ENCODE data around the gene LRP1B.
"Not testable (repeated sequence)": the region's sequence is repeated elsewhere in the genome, so short reads cannot be mapped to it uniquely, and the experiment has no call there.

LRP1B gene

DNA sequence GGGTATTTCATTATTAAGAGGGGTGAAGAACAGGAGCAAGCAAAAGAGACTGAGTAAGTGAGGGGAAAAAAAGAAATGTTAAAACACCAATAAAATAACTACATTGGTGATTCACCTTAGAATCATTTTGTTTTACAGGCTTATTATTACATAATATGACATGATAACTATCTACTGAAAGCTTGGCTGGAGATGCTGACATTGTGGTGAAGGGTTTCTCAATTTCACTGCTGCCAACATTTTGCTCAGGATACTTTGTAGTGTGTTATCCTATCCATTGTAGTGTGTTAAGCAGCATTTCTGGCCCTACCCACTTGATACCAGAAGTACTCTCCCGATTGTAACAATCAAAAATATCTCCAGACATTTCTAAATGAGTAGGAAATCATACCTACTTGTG lies 1786.0 kb downstream of the LRP1B start:
- H3K36me3 ChIP-seq (ENCODE audit: insufficient read depth), result no peaks in the 10 kb centered on the region
- no peak overlapping the region for H3K4me3 ChIP-seq (IDR thresholded peaks at IDR 0.05; ENCODE audit: insufficient read depth, low read depth, low read length)
- H3K27me3 ChIP-seq (ENCODE audit: insufficient read depth, low read depth), result no peaks in the 10 kb centered on the region
- no peaks in the 10 kb centered on the region for H3K4me1 ChIP-seq (ENCODE audit: low read depth, poor library complexity, severe bottlenecking)
- no peak overlapping the region for H3K4me2 ChIP-seq
- H3K27ac ChIP-seq, result no peak overlapping the region
- H3K9ac ChIP-seq, result no peak overlapping the region
- H2AFZ ChIP-seq (ENCODE audit: low read depth), result no peak overlapping the region
- TF ChIP-seq, protein P1, sequence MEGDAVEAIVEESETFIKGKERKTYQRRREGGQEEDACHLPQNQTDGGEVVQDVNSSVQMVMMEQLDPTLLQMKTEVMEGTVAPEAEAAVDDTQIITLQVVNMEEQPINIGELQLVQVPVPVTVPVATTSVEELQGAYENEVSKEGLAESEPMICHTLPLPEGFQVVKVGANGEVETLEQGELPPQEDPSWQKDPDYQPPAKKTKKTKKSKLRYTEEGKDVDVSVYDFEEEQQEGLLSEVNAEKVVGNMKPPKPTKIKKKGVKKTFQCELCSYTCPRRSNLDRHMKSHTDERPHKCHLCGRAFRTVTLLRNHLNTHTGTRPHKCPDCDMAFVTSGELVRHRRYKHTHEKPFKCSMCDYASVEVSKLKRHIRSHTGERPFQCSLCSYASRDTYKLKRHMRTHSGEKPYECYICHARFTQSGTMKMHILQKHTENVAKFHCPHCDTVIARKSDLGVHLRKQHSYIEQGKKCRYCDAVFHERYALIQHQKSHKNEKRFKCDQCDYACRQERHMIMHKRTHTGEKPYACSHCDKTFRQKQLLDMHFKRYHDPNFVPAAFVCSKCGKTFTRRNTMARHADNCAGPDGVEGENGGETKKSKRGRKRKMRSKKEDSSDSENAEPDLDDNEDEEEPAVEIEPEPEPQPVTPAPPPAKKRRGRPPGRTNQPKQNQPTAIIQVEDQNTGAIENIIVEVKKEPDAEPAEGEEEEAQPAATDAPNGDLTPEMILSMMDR (conservative IDR thresholded peaks at IDR 0.05; ENCODE audit: low read depth, low read length), result no peak
- H3K79me2 ChIP-seq (ENCODE audit: insufficient read depth, low read depth), result no peaks in the 10 kb centered on the region
- H4K20me1 ChIP-seq (ENCODE audit: insufficient read depth), result no peaks in the 10 kb centered on the region

DNA sequence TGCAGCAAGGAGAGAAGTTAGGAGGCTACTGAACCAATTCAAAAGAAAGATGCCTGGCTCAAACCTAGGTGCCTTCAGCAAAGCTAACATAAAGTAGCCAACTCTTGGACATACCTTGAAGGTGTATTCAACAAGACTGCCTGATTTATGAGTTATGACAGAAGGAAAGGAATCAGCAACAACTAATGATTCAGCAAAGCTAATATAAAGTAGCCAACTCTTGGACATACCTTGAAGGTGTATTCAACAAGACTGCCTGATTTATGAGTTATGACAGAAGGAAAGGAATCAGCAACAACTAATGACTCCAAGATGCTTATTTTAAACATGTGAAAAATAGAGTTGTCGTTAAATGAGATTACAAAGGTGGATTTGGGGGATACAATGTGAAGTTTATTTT lies 1786.5 kb downstream of the LRP1B start:
- not testable (repeated sequence) for H3K4me3 ChIP-seq (IDR thresholded peaks at IDR 0.05; ENCODE audit: insufficient read depth, low read depth, low read length); H3K27me3 ChIP-seq (ENCODE audit: insufficient read depth, low read depth); H4K20me1 ChIP-seq (ENCODE audit: insufficient read depth); H3K27ac ChIP-seq; H3K4me1 ChIP-seq (ENCODE audit: low read depth, poor library complexity, severe bottlenecking); H3K79me2 ChIP-seq (ENCODE audit: insufficient read depth, low read depth); H3K36me3 ChIP-seq (ENCODE audit: insufficient read depth); H2AFZ ChIP-seq (ENCODE audit: low read depth); H3K4me2 ChIP-seq; H3K9ac ChIP-seq

DNA sequence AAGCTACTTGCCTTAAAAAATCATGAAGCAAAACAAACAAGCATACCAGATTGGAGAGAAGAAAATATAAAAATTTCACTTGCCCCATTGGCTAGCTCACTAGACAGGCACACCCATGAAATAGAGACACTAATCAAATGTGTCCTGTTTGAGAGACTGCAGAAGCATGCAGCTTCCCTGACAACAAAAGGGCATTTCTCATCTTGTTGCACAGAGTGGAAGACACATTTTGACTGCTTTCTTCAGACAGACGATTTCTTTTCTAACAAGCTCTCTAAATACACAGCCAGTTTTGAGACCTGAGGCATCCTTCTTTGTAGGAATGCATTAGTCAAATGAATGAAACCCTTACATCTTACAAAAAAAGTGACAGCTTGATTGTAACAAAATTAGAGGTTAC lies 1792.0 kb downstream of the LRP1B start:
- Histone ChIP-seq H3K27ac (no peak overlapping the region), H3K4me1 (ENCODE audit: low read depth, poor library complexity, severe bottlenecking) (no peaks in the 10 kb centered on the region), H3K4me3 (IDR thresholded peaks at IDR 0.05; ENCODE audit: insufficient read depth, low read depth, low read length) (no peak overlapping the region), H3K4me2 (no peak overlapping the region), H3K9ac (no peak overlapping the region), H3K27me3 (ENCODE audit: insufficient read depth, low read depth) (no peaks in the 10 kb centered on the region), H3K36me3 (ENCODE audit: insufficient read depth) (no peaks in the 10 kb centered on the region), H3K79me2 (ENCODE audit: insufficient read depth, low read depth) (no peaks in the 10 kb centered on the region), H4K20me1 (ENCODE audit: insufficient read depth) (no peaks in the 10 kb centered on the region), H2AFZ (ENCODE audit: low read depth) (no peak overlapping the region)
- TF ChIP-seq, protein P1 (conservative IDR thresholded peaks at IDR 0.05; ENCODE audit: low read depth, low read length), result no peak

DNA sequence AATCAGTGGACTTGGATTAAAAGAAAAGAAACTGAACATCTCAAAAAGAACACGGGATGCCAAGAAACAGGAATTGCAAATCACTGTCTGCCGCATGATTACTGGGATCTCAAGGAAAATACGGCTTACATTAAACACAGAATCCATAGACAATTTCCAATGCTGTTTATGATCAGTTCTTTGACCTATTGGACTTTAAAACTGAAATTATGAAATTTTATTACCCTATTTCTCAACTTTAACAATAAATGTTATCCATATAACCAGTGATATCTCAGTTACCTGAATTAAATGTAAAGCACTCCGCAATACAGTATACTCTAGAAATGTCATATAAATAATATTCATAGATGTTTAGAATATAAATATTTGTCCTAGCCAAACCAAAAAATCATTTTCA lies 1793.8 kb downstream of the LRP1B start:
- no peak overlapping the region for H3K9ac ChIP-seq
- H3K79me2 ChIP-seq (ENCODE audit: insufficient read depth, low read depth), result no peaks in the 10 kb centered on the region
- no peak overlapping the region for H3K4me3 ChIP-seq (IDR thresholded peaks at IDR 0.05; ENCODE audit: insufficient read depth, low read depth, low read length)
- H3K27ac ChIP-seq, result no peak overlapping the region
- H3K4me2 ChIP-seq, result no peak overlapping the region
- H2AFZ ChIP-seq (ENCODE audit: low read depth), result no peak overlapping the region
- H3K27me3 ChIP-seq (ENCODE audit: insufficient read depth, low read depth), result no peaks in the 10 kb centered on the region
- TF ChIP-seq, protein P1 (conservative IDR thresholded peaks at IDR 0.05; ENCODE audit: low read depth, low read length), result no peak
- no peaks in the 10 kb centered on the region for H4K20me1 ChIP-seq (ENCODE audit: insufficient read depth)
- H3K4me1 ChIP-seq (ENCODE audit: low read depth, poor library complexity, severe bottlenecking), result no peaks in the 10 kb centered on the region
- H3K36me3 ChIP-seq (ENCODE audit: insufficient read depth), result no peaks in the 10 kb centered on the region

DNA sequence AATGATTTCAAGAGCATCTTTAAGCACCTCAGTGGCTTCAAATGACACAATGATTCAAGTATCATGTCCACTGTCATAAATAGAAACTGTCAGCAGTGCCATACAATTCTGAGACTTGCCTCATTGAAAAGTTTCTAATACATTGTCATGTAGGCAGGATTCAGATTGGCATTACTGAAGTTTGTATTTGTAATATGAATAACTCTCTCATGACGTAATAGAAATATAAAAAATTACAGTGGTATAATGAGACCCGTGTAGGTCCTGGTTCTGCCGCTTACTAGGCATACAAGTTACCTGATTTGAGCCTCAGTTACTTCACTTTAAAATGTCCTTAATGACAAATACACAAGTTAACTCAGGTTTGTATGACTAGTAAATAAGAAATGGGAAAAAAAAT lies 1814.5 kb downstream of the LRP1B start:
- TF ChIP-seq, protein P1 (conservative IDR thresholded peaks at IDR 0.05; ENCODE audit: low read depth, low read length), result no peak
- Histone ChIP-seq H3K9ac (no peak overlapping the region), H4K20me1 (ENCODE audit: insufficient read depth) (no peaks in the 10 kb centered on the region), H3K36me3 (ENCODE audit: insufficient read depth) (no peaks in the 10 kb centered on the region), H3K4me3 (IDR thresholded peaks at IDR 0.05; ENCODE audit: insufficient read depth, low read depth, low read length) (no peak overlapping the region), H3K79me2 (ENCODE audit: insufficient read depth, low read depth) (no peaks in the 10 kb centered on the region), H3K4me1 (ENCODE audit: low read depth, poor library complexity, severe bottlenecking) (no peaks in the 10 kb centered on the region), H3K27me3 (ENCODE audit: insufficient read depth, low read depth) (no peaks in the 10 kb centered on the region), H3K27ac (no peak overlapping the region), H2AFZ (ENCODE audit: low read depth) (no peak overlapping the region), H3K4me2 (no peak overlapping the region)

Measured in KMS-11 (cell line).